Lower leg skin (tissue), 3 donors: Measurements from ENCODE around the gene TMEM141.

Source experiments
- CTCF ChIP-seq, 3 donors: fragments of 450-650 bp; IDR thresholded peaks; one replicate each; pipeline ENCODE4 v1.5.1; 2016; ENCODE audit warnings: antibody characterized with exemption in 3 of 3, mild to moderate bottlenecking in 3 of 3, moderate library complexity in 2 of 3
- POLR2A ChIP-seq, 2 donors: fragments of 450-650 bp; IDR thresholded peaks; one replicate each; pipeline ENCODE4 v1.6.1; 2016 to 2017; ENCODE audit warnings: antibody characterized with exemption in 2 of 2, mild to moderate bottlenecking in 1 of 2, moderate library complexity in 1 of 2

DNA sequence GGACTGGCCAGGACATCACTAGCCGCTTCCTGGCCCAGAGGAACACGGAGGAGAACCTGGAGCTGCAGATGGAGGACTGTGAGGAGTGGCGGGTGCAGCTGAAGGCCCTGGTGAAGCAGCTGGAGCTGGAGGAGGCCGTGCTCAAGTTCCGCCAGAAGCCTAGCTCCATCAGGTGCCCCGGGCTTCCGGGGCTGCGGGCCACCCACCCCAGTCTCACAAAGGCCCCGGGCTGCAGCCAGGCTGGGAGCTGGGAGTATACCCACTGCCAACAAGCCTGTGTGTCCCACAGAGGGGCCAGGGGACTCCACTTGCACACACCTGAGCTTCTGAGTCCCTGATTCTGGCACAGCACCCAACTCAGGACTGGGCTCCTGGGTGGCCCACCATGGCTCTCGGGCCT lies 14.9 kb downstream of the TMEM141 start:
- no peak for TF ChIP-seq CTCF (IDR thresholded peaks at IDR 0.05)
- no peak for TF ChIP-seq POLR2A (IDR thresholded peaks at IDR 0.05)
